AG04449 (cell line): ENCODE measurements around the gene FAM98C.

ENCODE experiments used
- CTCF ChIA-PET: fragments of 350-600 bp; formaldehyde crosslinking; extraction: SDS; loops from one replicate; lab custom pipeline; 2021; ENCODE audit warnings: antibody characterized with exemption; lab: Yijun Ruan, JAX
- POLR2A ChIA-PET: fragments of 400-600, 350-600 bp; formaldehyde crosslinking; extraction: SDS; loops from one replicate; lab custom pipeline; 2020; ENCODE audit warnings: antibody characterized with exemption, inconsistent platforms; lab: Yijun Ruan, JAX
- DNase-seq: peaks from one replicate; pipeline ENCODE4 v3.0.0-alpha.2; 2010; ENCODE audit warnings: low read depth, low spot score
- H3K4me3 ChIP-seq: 2 replicates; pipeline ENCODE4 v1.5.1; 2011; ENCODE audit warnings: low read depth, mild to moderate bottlenecking, control low read depth, low read length
- CTCF ChIP-seq: IDR thresholded peaks from one replicate; pipeline ENCODE4 v1.5.1; 2011; ENCODE audit warnings: mild to moderate bottlenecking, moderate library complexity, low read length, control low read depth, inconsistent platforms; ENCODE audit not compliant: insufficient read depth; ENCODE audit errors: missing control alignments

The FAM98C gene

GRCh38 chr19:38391911-38392464, 10.9 kb upstream of the FAM98C start:
- TF ChIP-seq CTCF: no peak
- no peak overlapping the region for H3K4me3 ChIP-seq
- CTCF ChIA-PET: interaction anchor here (0.6 to 4.3 kb wide), 2 partner anchors 12 to 243 kb away, joined by 4 to 53 read pairs; partner anchors contain the start of gene FAM98C
- POLR2A ChIA-PET: no interaction called here
- DNase-seq: no peak

GRCh38 chr19:38392707-38393308, 10.1 kb upstream of the FAM98C start:
- H3K4me3 ChIP-seq: no peak overlapping the region
- ChIA-PET CTCF (interaction anchor here (1.1 to 4.3 kb wide), 3 partner anchors 11 to 159 kb away, joined by 3 to 53 read pairs (median 3); partner anchors contain the start of genes FAM98C and PSMD8), POLR2A (no interaction called here)
- TF ChIP-seq CTCF: no peak
- no peak for DNase-seq

GRCh38 chr19:38394488-38394887, 8.4 kb upstream of the FAM98C start:
- ChIA-PET POLR2A (no interaction called here), CTCF (interaction anchor here (1.1 to 4.3 kb wide), 3 partner anchors 9 to 150 kb away, joined by 3 to 53 read pairs (median 4); partner anchors contain the start of genes FAM98C and PSMD8)
- no peak for DNase-seq
- no peak for TF ChIP-seq CTCF
- H3K4me3 ChIP-seq: no peak overlapping the region

- H3K4me3 ChIP-seq: no peak overlapping the region
- no peak for TF ChIP-seq CTCF
- no peak for DNase-seq
- ChIA-PET POLR2A (no interaction called here), CTCF (interaction anchor here (4.3 kb wide), 1 partner anchor 8 kb away, joined by 53 read pairs; the partner anchor contains the start of gene FAM98C)
These were observed 7.3 kb upstream of the FAM98C start for GRCh38 chr19:38395381-38396114.

GRCh38 chr19:38399081-38399480, 3.8 kb upstream of the FAM98C start:
- ChIA-PET POLR2A (interaction anchor here (0.6 to 1.5 kb wide), 2 partner anchors 10 to 675 kb away, joined by 4 read pairs; no protein-coding TSS in a partner anchor), CTCF (interaction anchor here (0.9 to 1.7 kb wide), 2 partner anchors 9 to 165 kb away, joined by 3 to 4 read pairs; no protein-coding TSS in a partner anchor)
- DNase-seq: no peak
- TF ChIP-seq CTCF: no peak
- H3K4me3 ChIP-seq: no peak overlapping the region

- TF ChIP-seq CTCF: no peak
- H3K4me3 ChIP-seq: no peak overlapping the region
- ChIA-PET CTCF (interaction anchor here (0.7 to 1.7 kb wide), 5 partner anchors 10 to 531 kb away, joined by 3 to 7 read pairs (median 3); partner anchors contain the start of genes MRPS12 and SARS2), POLR2A (interaction anchor here (1.5 kb wide), 1 partner anchor 10 kb away, joined by 4 read pairs; no protein-coding TSS in a partner anchor)
- no peak for DNase-seq
These were observed 3.4 kb upstream of the FAM98C start for GRCh38 chr19:38399537-38399936.
